IgD-negative memory B cell (primary cell): ENCODE results near the gene MCOLN3. TPM values are rescaled to one million over a fixed set of nuclear protein-coding genes. Genes with fewer than 3 reads are reported as not detected.

ENCODE experiments used
- H3K27ac Mint-ChIP-seq, 3 donors: one replicate each; pipeline ENCODE4 v1.8.0; 2020 to 2022; ENCODE audit warnings: mild to moderate bottlenecking in 3 of 3, mixed read lengths in 3 of 3, moderate library complexity in 1 of 3
- H3K27me3 Mint-ChIP-seq: one replicate; pipeline ENCODE4 v1.8.0; 2021; ENCODE audit warnings: mixed read lengths
- H3K36me3 Mint-ChIP-seq: one replicate; pipeline ENCODE4 v1.8.0; 2020; ENCODE audit warnings: mild to moderate bottlenecking, mixed read lengths
- H3K4me1 Mint-ChIP-seq, 3 donors: one replicate each; pipeline ENCODE4 v1.8.0; 2020 to 2022; ENCODE audit warnings: mixed read lengths in 3 of 3, mild to moderate bottlenecking in 1 of 3
- H3K4me3 Mint-ChIP-seq, 4 donors: one replicate each; pipeline ENCODE4 v1.8.0; 2020 to 2022; ENCODE audit warnings: mild to moderate bottlenecking in 4 of 4, mixed read lengths in 4 of 4, moderate library complexity in 3 of 4
- H3K9me3 Mint-ChIP-seq, 3 donors: one replicate each; pipeline ENCODE4 v1.8.0; 2020 to 2021; ENCODE audit warnings: mixed read lengths in 3 of 3, mild to moderate bottlenecking in 1 of 3
- polyA plus RNA-seq: library from polyadenylated mRNA; unstranded; fragments of 300-500 nt; fragmentation: Illumina TruSeq; gene quantifications from one replicate; pipeline ENCODE4 v1.2.3, GENCODE V29; 2021

Gene MCOLN3
- polyA plus RNA-seq, 1 donor from 2014 or later = 0.19 TPM

GRCh38 chr1:85062425-85063026, 14.2 kb upstream of the MCOLN3 start:
- Mint-ChIP-seq H3K4me1 (peaks cover 9 to 13% (median 11%) of the 10 kb centered on the region in 3 donors), H3K27me3 (no peaks in the 10 kb centered on the region), H3K36me3 (no peaks in the 10 kb centered on the region), H3K9me3 (no peaks in the 10 kb centered on the region), H3K4me3 (peak overlapping the region; percentile 82 to 96 (median 92)), H3K27ac (peak overlapping the region; percentile 47 to 88 (median 86))

GRCh38 chr1:85061711-85062424, 13.6 kb upstream of the MCOLN3 start:
- Mint-ChIP-seq H3K27ac (peak overlapping the region; percentile 47 to 88 (median 86)), H3K36me3 (no peaks in the 10 kb centered on the region), H3K4me3 (peak overlapping the region; percentile 82 to 96 (median 92)), H3K27me3 (no peaks in the 10 kb centered on the region), H3K9me3 (no peaks in the 10 kb centered on the region), H3K4me1 (peaks cover 9 to 13% (median 11%) of the 10 kb centered on the region in 3 donors)

GRCh38 chr1:85060038-85060437, 11.7 kb upstream of the MCOLN3 start:
- no peaks in the 10 kb centered on the region for H3K36me3 Mint-ChIP-seq
- no peak overlapping the region for H3K27ac Mint-ChIP-seq
- H3K27me3 Mint-ChIP-seq = no peaks in the 10 kb centered on the region
- peaks cover 7 to 13% (median 11%) of the 10 kb centered on the region in 3 donors for H3K4me1 Mint-ChIP-seq
- H3K9me3 Mint-ChIP-seq = no peaks in the 10 kb centered on the region
- H3K4me3 Mint-ChIP-seq = peak overlapping the region in 1 of 4 donors; percentile 16

- Mint-ChIP-seq H3K27me3 (no peaks in the 10 kb centered on the region), H3K4me1 (peaks cover 7 to 13% (median 11%) of the 10 kb centered on the region in 3 donors), H3K9me3 (no peaks in the 10 kb centered on the region), H3K36me3 (no peaks in the 10 kb centered on the region), H3K27ac (no peak overlapping the region), H3K4me3 (no peak overlapping the region)
Measured at GRCh38 chr1:85059563-85059962, 11.3 kb upstream of the MCOLN3 start.

- no peaks in the 10 kb centered on the region for H3K36me3 Mint-ChIP-seq
- H3K27me3 Mint-ChIP-seq = no peaks in the 10 kb centered on the region
- no peaks in the 10 kb centered on the region for H3K9me3 Mint-ChIP-seq
- no peak overlapping the region for H3K27ac Mint-ChIP-seq
- H3K4me3 Mint-ChIP-seq = no peak overlapping the region
- peaks cover 7 to 13% (median 11%) of the 10 kb centered on the region in 3 donors for H3K4me1 Mint-ChIP-seq
Measured at GRCh38 chr1:85058786-85059185, 10.5 kb upstream of the MCOLN3 start.

GRCh38 chr1:85058311-85058710, 10.0 kb upstream of the MCOLN3 start:
- H3K9me3 Mint-ChIP-seq = no peaks in the 10 kb centered on the region
- peak overlapping the region in 1 of 4 donors; percentile 31 for H3K4me3 Mint-ChIP-seq

GRCh38 chr1:85054664-85055063, 6.4 kb upstream of the MCOLN3 start:
- no peaks in the 10 kb centered on the region for H3K36me3 Mint-ChIP-seq
- no peak overlapping the region for H3K4me3 Mint-ChIP-seq
- peaks cover 8% of the 10 kb centered on the region for H3K27me3 Mint-ChIP-seq
- H3K27ac Mint-ChIP-seq = no peak overlapping the region
- peaks cover under 1 to 6% (median 6%) of the 10 kb centered on the region in 3 donors for H3K4me1 Mint-ChIP-seq
- no peaks in the 10 kb centered on the region for H3K9me3 Mint-ChIP-seq

More at GRCh38 chr1:85058311-85058710, 10.0 kb upstream of the MCOLN3 start:
- Mint-ChIP-seq H3K36me3 (no peaks in the 10 kb centered on the region), H3K27ac (no peak overlapping the region), H3K4me1 (peaks cover 7 to 13% (median 11%) of the 10 kb centered on the region in 3 donors), H3K27me3 (no peaks in the 10 kb centered on the region)

- Mint-ChIP-seq H3K9me3 (no peaks in the 10 kb centered on the region), H3K36me3 (no peaks in the 10 kb centered on the region), H3K27me3 (peaks cover 22% of the 10 kb centered on the region), H3K4me1 (peaks cover 3 to 9% (median 7%) of the 10 kb centered on the region in 3 donors), H3K27ac (peak overlapping the region in 1 of 3 donors; percentile 39), H3K4me3 (peak overlapping the region in 3 of 4 donors; percentile 34 to 83 (median 47))
Measured at GRCh38 chr1:85049735-85050166, 1.5 kb upstream of the MCOLN3 start.

GRCh38 chr1:85047472-85048295, 616 bp downstream of the MCOLN3 start:
- H3K9me3 Mint-ChIP-seq = no peaks in the 10 kb centered on the region
- H3K4me3 Mint-ChIP-seq = peak overlapping the region; percentile 55 to 79 (median 66)
- peaks cover 3 to 9% (median 7%) of the 10 kb centered on the region in 3 donors for H3K4me1 Mint-ChIP-seq
- H3K27ac Mint-ChIP-seq = no peak overlapping the region
- H3K27me3 Mint-ChIP-seq = peaks cover 22% of the 10 kb centered on the region
- no peaks in the 10 kb centered on the region for H3K36me3 Mint-ChIP-seq

- Mint-ChIP-seq H3K4me1 (peaks cover 3 to 9% (median 7%) of the 10 kb centered on the region in 3 donors), H3K4me3 (peak overlapping the region in 3 of 4 donors; percentile 65 to 79 (median 67)), H3K27me3 (peaks cover 22% of the 10 kb centered on the region), H3K27ac (no peak overlapping the region), H3K9me3 (no peaks in the 10 kb centered on the region), H3K36me3 (no peaks in the 10 kb centered on the region)
Measured at GRCh38 chr1:85047144-85047471, 1.2 kb downstream of the MCOLN3 start.

GRCh38 chr1:85042413-85042812, 5.9 kb downstream of the MCOLN3 start:
- H3K27me3 Mint-ChIP-seq = peaks cover 6% of the 10 kb centered on the region

GRCh38 chr1:85041793-85042192, 6.5 kb downstream of the MCOLN3 start:
- peak overlapping the region in 1 of 3 donors; percentile 10 for H3K27ac Mint-ChIP-seq
- no peaks in the 10 kb centered on the region for H3K27me3 Mint-ChIP-seq
- no peaks in the 10 kb centered on the region for H3K9me3 Mint-ChIP-seq
- no peaks in the 10 kb centered on the region for H3K36me3 Mint-ChIP-seq
- peaks cover 0 to under 1% (median 0%) of the 10 kb centered on the region in 3 donors for H3K4me1 Mint-ChIP-seq
- no peak overlapping the region for H3K4me3 Mint-ChIP-seq

More at GRCh38 chr1:85042413-85042812, 5.9 kb downstream of the MCOLN3 start:
- peak overlapping the region in 1 of 3 donors; percentile 10 for H3K27ac Mint-ChIP-seq
- H3K4me3 Mint-ChIP-seq = no peak overlapping the region
- no peaks in the 10 kb centered on the region for H3K36me3 Mint-ChIP-seq
- no peaks in the 10 kb centered on the region for H3K9me3 Mint-ChIP-seq
- peaks cover 0 to 5% (median 2%) of the 10 kb centered on the region in 3 donors for H3K4me1 Mint-ChIP-seq

GRCh38 chr1:85033221-85033620, 15.1 kb downstream of the MCOLN3 start:
- H3K4me1 Mint-ChIP-seq = no peaks in the 10 kb centered on the region
- H3K4me3 Mint-ChIP-seq = no peak overlapping the region
- no peaks in the 10 kb centered on the region for H3K27me3 Mint-ChIP-seq
- no peaks in the 10 kb centered on the region for H3K9me3 Mint-ChIP-seq
- H3K27ac Mint-ChIP-seq = no peak overlapping the region
- no peaks in the 10 kb centered on the region for H3K36me3 Mint-ChIP-seq

GRCh38 chr1:85030536-85030935, 17.8 kb downstream of the MCOLN3 start:
- no peak overlapping the region for H3K4me3 Mint-ChIP-seq

GRCh38 chr1:85028151-85028550, 20.1 kb downstream of the MCOLN3 start:
- Mint-ChIP-seq H3K27ac (peak overlapping the region in 1 of 3 donors; percentile 29), H3K9me3 (no peaks in the 10 kb centered on the region), H3K4me3 (no peak overlapping the region), H3K4me1 (peaks cover 0 to 8% (median 3%) of the 10 kb centered on the region in 3 donors), H3K27me3 (no peaks in the 10 kb centered on the region), H3K36me3 (no peaks in the 10 kb centered on the region)

More at GRCh38 chr1:85030536-85030935, 17.8 kb downstream of the MCOLN3 start:
- Mint-ChIP-seq H3K9me3 (no peaks in the 10 kb centered on the region), H3K27ac (no peak overlapping the region), H3K36me3 (no peaks in the 10 kb centered on the region), H3K27me3 (no peaks in the 10 kb centered on the region), H3K4me1 (peaks cover 0 to 8% (median 3%) of the 10 kb centered on the region in 3 donors)
